ENCODE results near the gene GTPBP6. TPM values are rescaled to one million over a fixed set of nuclear protein-coding genes. Genes with fewer than 3 reads are reported as not detected.
"Not testable (repeated sequence)": the region's sequence is repeated elsewhere in the genome, so short reads cannot be mapped to it uniquely, and the experiment has no call there.

The GTPBP6 gene
- total RNA-seq, 2 experiments from 2014 or later = 63.4 to 64.6 TPM

DNA sequence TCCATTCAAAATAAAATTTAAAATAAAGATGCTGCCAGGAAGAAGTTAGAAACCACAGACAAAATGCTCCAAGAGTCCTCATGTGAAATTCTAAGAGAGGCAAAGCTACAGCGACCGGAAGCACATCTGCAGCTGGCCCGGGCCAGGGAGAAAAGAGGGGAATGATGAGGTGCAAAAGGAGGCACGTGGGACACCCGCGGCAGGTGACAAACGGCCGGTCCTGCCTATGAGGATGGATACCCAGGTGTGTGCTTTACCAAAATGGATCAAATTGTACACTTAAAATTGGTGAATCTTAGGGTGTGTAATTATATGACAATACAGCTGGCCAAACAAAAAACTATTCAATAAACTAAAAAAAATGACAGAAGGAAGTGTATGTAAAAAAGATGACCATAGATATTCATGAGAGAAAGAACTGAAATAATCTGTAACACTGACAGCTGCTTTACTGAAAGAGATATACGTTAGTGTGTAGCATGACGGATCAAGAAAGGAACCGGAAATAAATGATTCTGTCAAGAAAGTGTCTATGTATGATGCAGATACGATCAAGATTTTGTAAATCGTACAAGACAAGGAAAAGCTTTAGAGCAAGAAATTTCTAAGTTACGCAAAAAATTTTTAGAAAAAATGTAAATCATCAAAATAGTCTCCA, 38.6 kb upstream of the GTPBP6 start:
- Mint-ChIP-seq H3K27ac (peak overlapping the region; percentile 98), H3K9me3 (peaks cover 25% of the 10 kb centered on the region), H3K27me3 (ENCODE audit: low read depth) (no peaks in the 10 kb centered on the region), H3K4me3 (peak overlapping the region; percentile 65), H3K4me1 (ENCODE audit: low read depth) (peaks cover 28% of the 10 kb centered on the region), H3K36me3 (ENCODE audit: low read depth) (peaks cover 54% of the 10 kb centered on the region)
- CTCF ChIA-PET = no interaction called here
- intact Hi-C loops (cut with micrococcal nuclease) = loop anchor here (1.0 to 2.0 kb wide), 3 partner anchors 21 to 38 kb away; partner anchors contain the start of gene GTPBP6
- no peak for DNase-seq

DNA sequence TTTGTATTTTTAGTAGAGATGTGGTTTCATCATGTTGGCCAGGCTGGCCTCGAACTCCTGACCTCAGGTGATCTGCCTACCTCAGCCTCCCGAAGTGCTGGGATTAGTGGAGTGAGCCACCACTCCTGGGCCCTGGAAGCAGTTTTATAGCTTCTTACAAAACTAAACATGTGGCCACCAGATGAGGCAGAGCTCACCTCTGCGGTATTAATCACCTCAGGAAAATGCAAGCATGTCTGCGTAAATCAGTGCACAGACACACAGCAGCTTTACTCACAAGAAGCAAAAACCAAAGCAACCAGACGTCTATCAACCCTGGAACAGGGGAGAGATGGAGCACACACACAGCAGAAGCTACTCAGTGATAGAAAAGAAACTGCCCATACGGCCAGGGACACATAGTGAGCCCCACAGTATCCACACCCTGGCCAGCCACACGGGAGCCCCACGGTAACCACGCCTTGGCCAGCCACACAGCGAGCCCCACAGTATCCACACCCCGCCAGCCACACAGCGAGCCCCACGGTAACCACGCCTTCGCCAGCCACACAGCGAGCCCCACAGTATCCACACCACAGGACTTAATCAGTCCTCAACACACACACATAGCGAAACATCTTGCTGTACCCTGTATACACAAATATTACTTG, 37.9 kb upstream of the GTPBP6 start:
- intact Hi-C loops (cut with micrococcal nuclease) = loop anchor here (1.0 to 2.0 kb wide), 3 partner anchors 22 to 38 kb away; partner anchors contain the start of gene GTPBP6
- Mint-ChIP-seq H3K4me1 (ENCODE audit: low read depth) (peaks cover 28% of the 10 kb centered on the region), H3K9me3 (peaks cover 23% of the 10 kb centered on the region), H3K36me3 (ENCODE audit: low read depth) (peaks cover 49% of the 10 kb centered on the region), H3K4me3 (peak overlapping the region; percentile 65), H3K27ac (peak overlapping the region; percentile 98), H3K27me3 (ENCODE audit: low read depth) (no peaks in the 10 kb centered on the region)
- CTCF ChIA-PET = no interaction called here
- DNase-seq = no peak

DNA sequence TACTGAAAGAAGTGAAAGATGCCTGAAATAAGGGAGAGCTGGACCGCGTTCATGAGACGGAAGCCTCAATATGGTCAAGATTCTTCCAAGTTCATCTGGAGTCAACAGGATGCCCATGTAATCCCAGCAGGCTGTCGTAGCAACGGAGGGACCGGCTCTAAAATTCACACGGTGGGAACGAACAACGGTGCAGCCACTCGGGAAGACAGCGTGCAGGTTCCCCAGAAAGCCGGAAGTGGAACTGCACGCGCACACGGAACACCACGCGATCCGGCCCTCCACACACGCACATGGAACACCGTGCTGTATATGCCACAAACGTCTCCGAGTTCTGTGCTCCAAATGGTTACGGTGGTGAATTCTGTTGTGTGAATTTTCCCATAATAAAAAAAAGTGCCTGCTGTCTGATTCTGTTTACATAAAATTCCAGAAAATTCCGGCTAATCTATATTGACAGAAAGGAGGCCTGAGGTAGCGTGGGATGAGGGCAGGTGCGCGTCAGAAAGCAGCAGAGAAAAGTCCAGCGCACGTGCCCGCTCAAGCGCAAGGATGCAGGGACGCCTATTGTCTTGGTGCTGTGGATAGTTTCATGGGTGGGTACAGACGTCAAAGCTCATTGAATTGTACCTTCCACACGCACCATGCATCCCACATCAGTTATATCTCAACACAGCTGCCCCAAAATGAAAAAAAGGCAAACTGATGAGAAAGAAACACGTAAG, 36.9 kb upstream of the GTPBP6 start:
- Mint-ChIP-seq H3K36me3 (ENCODE audit: low read depth) (peaks cover 39% of the 10 kb centered on the region), H3K4me1 (ENCODE audit: low read depth) (peaks cover 28% of the 10 kb centered on the region), H3K9me3 (peaks cover 17% of the 10 kb centered on the region), H3K4me3 (no peak overlapping the region), H3K27me3 (ENCODE audit: low read depth) (no peaks in the 10 kb centered on the region), H3K27ac (no peak overlapping the region)
- CTCF ChIA-PET = no interaction called here
- DNase-seq = no peak
- intact Hi-C loops (cut with micrococcal nuclease) = loop anchor here (2.0 kb wide), 1 partner anchor 37 kb away; the partner anchor contains the start of gene GTPBP6

DNA sequence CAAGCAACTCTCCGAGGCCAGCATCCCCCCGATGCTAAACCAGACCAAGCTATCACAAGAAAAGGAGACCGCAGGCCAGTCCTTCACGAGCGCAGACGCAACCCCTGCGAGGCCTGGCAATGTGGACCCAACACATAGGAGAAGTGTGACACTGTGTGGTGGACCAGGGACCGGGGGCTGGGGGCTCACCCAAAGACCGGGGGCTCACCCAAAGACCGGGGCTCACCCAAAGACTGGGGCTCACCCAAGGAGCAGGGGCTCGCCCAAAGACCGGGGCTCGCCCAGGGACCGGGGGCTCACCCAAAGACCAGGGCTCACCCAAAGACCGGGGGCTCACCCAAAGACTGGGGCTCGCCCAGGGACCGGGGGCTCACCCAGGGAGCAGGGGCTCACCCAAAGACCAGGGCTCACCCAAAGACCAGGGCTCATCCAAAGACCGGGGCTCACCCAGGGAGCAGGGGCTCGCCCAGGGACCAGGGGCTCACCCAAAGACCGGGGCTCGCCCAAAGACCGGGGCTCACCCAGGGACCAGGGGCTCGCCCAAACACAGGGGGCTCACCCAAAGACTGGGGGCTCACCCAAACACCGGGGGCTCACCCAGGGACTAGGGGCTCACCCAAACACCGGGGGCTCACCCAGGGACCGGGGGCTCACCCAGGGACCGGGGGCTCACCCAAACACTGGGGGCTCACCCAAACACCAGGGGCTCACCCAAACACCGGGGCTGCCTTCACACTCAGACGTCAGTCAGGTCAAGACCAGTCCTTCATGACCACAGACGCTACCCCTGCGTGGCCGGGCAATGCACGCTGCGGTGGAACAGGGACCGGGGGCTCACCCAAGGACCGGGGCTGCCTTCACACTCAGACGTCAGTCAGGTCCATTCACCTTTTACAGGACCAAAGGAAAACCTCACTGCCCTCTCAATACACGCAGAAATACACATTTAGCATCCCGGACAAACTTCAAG, 35.3 kb upstream of the GTPBP6 start:
- intact Hi-C loops (cut with micrococcal nuclease) = no loop called here
- DNase-seq = no peak
- Mint-ChIP-seq H3K4me3 (no peak overlapping the region), H3K4me1 (ENCODE audit: low read depth) (peaks cover 28% of the 10 kb centered on the region), H3K27ac (no peak overlapping the region), H3K36me3 (ENCODE audit: low read depth) (peaks cover 25% of the 10 kb centered on the region), H3K9me3 (peaks cover 6% of the 10 kb centered on the region), H3K27me3 (ENCODE audit: low read depth) (no peaks in the 10 kb centered on the region)
- CTCF ChIA-PET = no interaction called here

DNA sequence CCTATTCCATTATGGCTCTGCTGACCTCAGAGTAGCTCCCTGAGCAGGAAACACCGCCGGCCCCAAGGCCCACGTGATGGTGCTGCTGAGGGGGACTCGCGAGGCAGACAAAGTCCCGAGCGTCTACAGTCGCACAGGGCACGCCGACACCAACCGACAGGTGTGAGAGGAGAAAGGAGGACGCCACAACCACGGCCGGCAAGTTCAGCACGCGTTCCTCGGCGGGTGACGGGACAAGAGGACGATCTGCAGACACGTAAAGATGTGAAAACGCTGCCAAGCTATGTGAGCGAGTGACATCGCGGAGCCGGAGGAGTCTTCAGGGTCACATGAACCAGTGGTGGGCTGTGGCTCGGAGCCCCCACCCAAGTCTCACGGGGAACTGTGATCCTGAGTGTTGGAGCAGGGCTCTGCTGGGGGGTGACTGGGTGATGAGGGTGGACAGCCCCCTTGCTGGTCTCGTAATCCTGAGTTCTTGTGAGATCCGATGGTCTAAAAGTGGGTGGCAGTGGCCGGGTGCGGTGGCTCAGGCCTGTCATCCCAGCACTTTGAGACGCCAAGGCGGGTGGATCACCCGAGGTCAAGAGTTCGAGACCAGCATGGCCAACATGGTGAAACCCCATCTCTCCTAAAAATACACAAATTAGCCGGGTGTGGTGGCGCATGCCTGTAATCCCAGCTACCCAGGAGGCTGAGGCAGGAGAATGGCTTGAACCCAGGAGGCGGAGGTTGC, 34.2 kb upstream of the GTPBP6 start:
- Mint-ChIP-seq H3K9me3 (peaks cover 2% of the 10 kb centered on the region), H3K27me3 (ENCODE audit: low read depth) (no peaks in the 10 kb centered on the region), H3K36me3 (ENCODE audit: low read depth) (peaks cover 21% of the 10 kb centered on the region), H3K27ac (no peak overlapping the region), H3K4me1 (ENCODE audit: low read depth) (peaks cover 24% of the 10 kb centered on the region), H3K4me3 (no peak overlapping the region)
- CTCF ChIA-PET = no interaction called here
- intact Hi-C loops (cut with micrococcal nuclease) = no loop called here
- DNase-seq = no peak

DNA sequence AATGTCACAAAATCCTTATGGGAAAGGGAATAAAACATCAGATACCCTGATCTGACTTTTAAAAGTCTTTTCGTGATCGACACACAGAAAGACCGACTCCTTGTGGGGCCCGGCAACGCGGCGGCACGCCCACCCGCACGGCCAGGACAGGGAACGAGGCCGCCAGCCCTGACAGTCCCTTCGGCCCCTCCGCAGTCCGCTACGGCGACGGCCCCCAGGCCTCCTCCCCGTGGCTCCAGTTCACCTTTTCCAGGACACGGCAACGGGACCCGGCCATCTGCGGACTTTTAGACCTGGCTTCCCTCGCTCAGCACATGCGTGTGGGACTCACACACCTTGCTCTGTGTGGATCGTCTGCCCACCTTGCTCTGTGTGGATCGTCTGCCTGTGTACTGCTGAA, 33.6 kb upstream of the GTPBP6 start:
- intact Hi-C loops (cut with micrococcal nuclease) = no loop called here
- no peaks in the 10 kb centered on the region for H3K9me3 Mint-ChIP-seq
- DNase-seq = no peak
- peaks cover 19% of the 10 kb centered on the region for H3K4me1 Mint-ChIP-seq (ENCODE audit: low read depth)
- CTCF ChIA-PET = no interaction called here
- no peak overlapping the region for H3K4me3 Mint-ChIP-seq
- H3K27me3 Mint-ChIP-seq (ENCODE audit: low read depth) = no peaks in the 10 kb centered on the region
- H3K27ac Mint-ChIP-seq = no peak overlapping the region
- peaks cover 15% of the 10 kb centered on the region for H3K36me3 Mint-ChIP-seq (ENCODE audit: low read depth)

DNA sequence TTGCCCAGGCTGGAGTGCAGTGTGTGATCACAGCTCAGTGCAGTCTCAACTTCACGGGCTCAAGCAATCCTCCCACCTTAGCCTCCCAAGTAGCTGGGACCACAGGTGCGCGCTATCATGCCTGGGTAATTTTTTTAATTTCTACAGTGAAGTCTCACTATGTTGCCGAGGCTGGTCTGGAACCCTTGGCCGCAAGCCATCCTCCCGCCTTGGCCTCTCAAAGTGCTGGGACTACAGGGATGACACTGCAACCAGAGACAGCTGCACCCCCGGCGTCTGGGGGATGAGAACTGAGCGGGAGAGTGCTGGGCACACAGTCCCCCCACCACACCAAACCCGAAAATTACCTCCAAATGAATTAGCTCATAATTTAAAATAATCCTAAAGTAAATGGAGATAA, 33.1 kb upstream of the GTPBP6 start:
- peaks cover 14% of the 10 kb centered on the region for H3K4me1 Mint-ChIP-seq (ENCODE audit: low read depth)
- H3K36me3 Mint-ChIP-seq (ENCODE audit: low read depth) = peaks cover 12% of the 10 kb centered on the region
- H3K9me3 Mint-ChIP-seq = no peaks in the 10 kb centered on the region
- CTCF ChIA-PET = no interaction called here
- no peak for DNase-seq
- H3K27ac Mint-ChIP-seq = no peak overlapping the region
- H3K27me3 Mint-ChIP-seq (ENCODE audit: low read depth) = no peaks in the 10 kb centered on the region
- no peak overlapping the region for H3K4me3 Mint-ChIP-seq
- intact Hi-C loops (cut with micrococcal nuclease) = no loop called here

DNA sequence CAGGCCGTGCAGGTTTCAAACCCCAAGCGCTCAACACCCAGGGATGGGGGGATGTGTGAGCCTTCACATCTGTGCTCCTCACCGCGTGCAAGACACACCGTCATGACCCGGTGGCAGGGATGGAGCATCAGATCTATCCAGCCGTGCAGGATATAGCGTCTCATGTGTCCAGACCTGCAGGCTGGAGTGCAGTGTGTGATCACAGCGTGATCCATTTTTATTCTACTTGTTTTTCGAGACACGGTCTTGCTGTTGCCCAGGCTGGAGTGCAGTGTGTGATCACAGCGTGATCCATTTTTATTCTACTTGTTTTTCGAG, 32.7 kb upstream of the GTPBP6 start:
- H3K27me3 Mint-ChIP-seq (ENCODE audit: low read depth); intact Hi-C loops (cut with micrococcal nuclease); H3K4me1 Mint-ChIP-seq (ENCODE audit: low read depth); DNase-seq; H3K27ac Mint-ChIP-seq; H3K4me3 Mint-ChIP-seq; H3K9me3 Mint-ChIP-seq; CTCF ChIA-PET: not testable (repeated sequence)
- peaks cover 11% of the 10 kb centered on the region for H3K36me3 Mint-ChIP-seq (ENCODE audit: low read depth)

DNA sequence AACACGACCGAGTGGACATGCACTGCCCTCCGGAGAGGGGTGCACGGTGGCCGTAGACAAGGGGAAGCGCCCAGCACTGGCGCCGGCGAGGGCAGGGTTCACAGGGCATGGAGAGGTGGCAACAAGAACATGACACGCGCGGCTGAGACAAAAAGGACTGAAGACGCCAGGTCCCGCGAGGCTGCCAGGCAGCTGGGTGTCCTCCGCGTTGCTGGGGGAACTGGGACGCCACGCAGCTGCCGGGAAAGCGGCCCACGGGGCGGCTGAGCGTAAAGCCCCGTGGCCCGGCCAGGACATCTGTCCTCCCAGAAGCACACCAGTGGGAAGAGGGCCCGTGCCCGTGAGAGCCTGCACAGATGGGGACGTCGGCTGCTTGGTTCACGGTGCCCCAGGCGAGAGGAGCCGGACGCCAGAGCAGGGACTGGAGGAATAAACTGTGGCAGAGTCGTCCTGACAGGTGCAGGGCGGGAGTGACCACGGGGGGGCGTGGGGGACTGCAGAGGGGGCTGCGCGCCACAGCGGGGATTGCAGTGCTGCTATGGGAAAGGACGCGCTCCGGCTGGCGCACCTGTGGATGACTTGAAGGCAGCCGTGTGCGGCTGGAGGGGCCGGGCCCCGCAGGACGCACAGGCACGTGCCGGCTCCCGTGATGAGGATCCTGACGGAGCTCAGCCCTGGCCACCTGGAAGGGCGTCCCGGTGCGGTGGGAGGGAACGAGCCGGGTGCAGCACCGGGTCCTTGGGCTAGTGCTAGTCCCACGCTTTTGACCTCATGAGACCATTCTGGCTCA, 32.1 kb upstream of the GTPBP6 start:
- DNase-seq = no peak
- no peak overlapping the region for H3K27ac Mint-ChIP-seq
- CTCF ChIA-PET = no interaction called here
- intact Hi-C loops (cut with micrococcal nuclease) = no loop called here
- H3K4me3 Mint-ChIP-seq = no peak overlapping the region
- H3K36me3 Mint-ChIP-seq (ENCODE audit: low read depth) = peaks cover 10% of the 10 kb centered on the region
- peaks cover 7% of the 10 kb centered on the region for H3K4me1 Mint-ChIP-seq (ENCODE audit: low read depth)
- no peaks in the 10 kb centered on the region for H3K27me3 Mint-ChIP-seq (ENCODE audit: low read depth)
- no peaks in the 10 kb centered on the region for H3K9me3 Mint-ChIP-seq

DNA sequence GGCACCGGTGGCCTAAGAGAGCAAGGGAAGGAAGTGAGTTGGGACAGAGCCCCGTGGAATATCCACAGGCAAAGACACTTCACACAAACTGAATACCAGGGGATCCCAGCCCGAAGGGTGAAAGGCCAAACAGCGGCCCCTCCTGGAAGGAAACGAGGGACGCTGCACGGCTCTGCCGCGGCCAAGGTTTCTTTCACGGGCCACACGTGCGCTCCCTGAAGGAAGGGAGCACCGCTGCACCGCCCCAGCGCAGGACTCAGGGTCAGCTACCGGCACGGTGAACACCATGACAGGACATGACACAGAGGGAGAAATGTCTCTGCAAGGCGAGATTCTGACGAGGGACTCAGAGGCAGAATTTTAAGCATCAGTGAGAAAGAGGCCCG, 31.5 kb upstream of the GTPBP6 start:
- intact Hi-C loops (cut with micrococcal nuclease) = no loop called here
- H3K4me3 Mint-ChIP-seq = no peak overlapping the region
- peaks cover 5% of the 10 kb centered on the region for H3K36me3 Mint-ChIP-seq (ENCODE audit: low read depth)
- H3K9me3 Mint-ChIP-seq = no peaks in the 10 kb centered on the region
- H3K27ac Mint-ChIP-seq = no peak overlapping the region
- H3K27me3 Mint-ChIP-seq (ENCODE audit: low read depth) = no peaks in the 10 kb centered on the region
- DNase-seq = no peak
- CTCF ChIA-PET = no interaction called here
- H3K4me1 Mint-ChIP-seq (ENCODE audit: low read depth) = peaks cover 3% of the 10 kb centered on the region

DNA sequence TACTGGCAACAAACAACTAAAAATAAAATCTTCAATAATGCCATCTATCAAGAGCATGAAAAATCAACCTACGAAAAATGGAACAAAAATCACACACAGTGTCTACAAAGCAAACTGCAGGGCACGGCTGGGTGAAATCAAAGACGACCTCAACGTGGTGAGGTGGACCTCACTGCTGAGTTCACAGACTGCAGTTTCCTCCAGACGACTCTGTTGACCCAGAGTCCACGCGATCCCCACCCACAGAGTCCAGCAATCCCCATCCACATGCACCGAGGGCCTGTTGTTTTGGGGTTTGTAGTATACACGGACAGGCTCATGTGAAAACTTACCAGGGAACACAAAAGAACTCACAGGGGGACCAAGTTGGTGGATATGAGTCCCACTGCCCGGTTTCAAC, 31.1 kb upstream of the GTPBP6 start:
- Mint-ChIP-seq H3K27me3 (ENCODE audit: low read depth) (no peaks in the 10 kb centered on the region), H3K4me3 (no peak overlapping the region), H3K4me1 (ENCODE audit: low read depth) (peaks cover 3% of the 10 kb centered on the region), H3K36me3 (ENCODE audit: low read depth) (peaks cover 3% of the 10 kb centered on the region), H3K27ac (no peak overlapping the region), H3K9me3 (no peaks in the 10 kb centered on the region)
- intact Hi-C loops (cut with micrococcal nuclease) = no loop called here
- no peak for DNase-seq
- CTCF ChIA-PET = no interaction called here
